A549 (cell line): ENCODE results near the gene YWHAG. TPM values are rescaled to one million over a fixed set of nuclear protein-coding genes. Genes with fewer than 3 reads are reported as not detected.

Source experiments
- ATAC-seq, 2 experiments: fragments of 200-7000 bp in 1 of 2; fragments of >200 bp in 1 of 2; cut with Nextera tagmentation in 1 of 2; cut with Tn5 transposase in 1 of 2; 3 replicates each; pipeline versions ENCODE4 v1.8.0 to v1.9.1; 2018 to 2020; ENCODE audit warnings: mild to moderate bottlenecking in 1 of 2, moderate library complexity in 1 of 2
- CTCF ChIA-PET: fragments of 300-600 bp; sonication (Branson Sonifier 250); formaldehyde crosslinking; extraction: SDS; loops from one replicate; lab custom pipeline; 2021; ENCODE audit warnings: antibody characterized with exemption, inconsistent platforms; lab: Yijun Ruan, JAX
- POLR2A ChIA-PET: fragments of 350-600 bp; formaldehyde crosslinking; extraction: SDS; loops from one replicate; lab custom pipeline; 2021; ENCODE audit warnings: antibody characterized with exemption, inconsistent platforms; lab: Yijun Ruan, JAX
- DNase-seq, 2 experiments: peaks; one replicate each; pipeline versions ENCODE4 v3.0.0 to v3.0.0-alpha.2; 2011 to 2016; ENCODE audit warnings: low read depth in 1 of 2, low spot score in 1 of 2
- FAIRE-seq: peaks from 2 replicates; lab custom pipeline; 2011; peaks lifted over from hg19 to GRCh38; lab: Jason Lieb, UNC
- H3K27ac ChIP-seq, 2 experiments: fragments of >200 bp; sonication (Bioruptor Twin); formaldehyde crosslinking; 3 replicates each; pipeline ENCODE4 v1.5.1; 2016 to 2017
- H3K4me1 ChIP-seq: fragments of >200 bp; sonication (Bioruptor Twin); formaldehyde crosslinking; 3 replicates; pipeline ENCODE4 v1.6.1; 2016
- H3K4me2 ChIP-seq: fragments of >200 bp; sonication (Bioruptor Twin); formaldehyde crosslinking; 3 replicates; pipeline ENCODE4 v1.6.1; 2016
- H3K4me3 ChIP-seq: fragments of >200 bp; sonication (Bioruptor Twin); formaldehyde crosslinking; 3 replicates; pipeline ENCODE4 v1.5.1; 2016
- H3K9me3 ChIP-seq: fragments of >200 bp; sonication (Bioruptor Twin); formaldehyde crosslinking; 3 replicates; pipeline ENCODE4 v1.6.1; 2016
- BCL3 ChIP-seq: fragments of >200 bp; sonication (Bioruptor Twin); formaldehyde crosslinking; IDR thresholded peaks from 3 replicates; pipeline ENCODE4 v1.6.1; 2016
- BHLHE40 ChIP-seq: IDR thresholded peaks from 2 replicates; pipeline ENCODE4 v1.6.1; 2012; ENCODE audit warnings: low read depth, low read length, inconsistent platforms
- CEBPB ChIP-seq, 2 experiments: fragments of >200 bp in 1 of 2; sonication (Bioruptor Twin) in 1 of 2; formaldehyde crosslinking in 1 of 2; IDR thresholded peaks; 2 replicates each; pipeline ENCODE4 v1.6.1; 2012 to 2016
- CTCF ChIP-seq: fragments of >200 bp; sonication (Bioruptor Twin); formaldehyde crosslinking; IDR thresholded peaks from 3 replicates; pipeline ENCODE4 v1.5.1; 2016
- EHF ChIP-seq: fragments of 250-450 bp; sonication (Bioruptor Pico); IDR thresholded peaks from 2 replicates; pipeline ENCODE4 v1.5.0; 2020; ENCODE audit warnings: mild to moderate bottlenecking
- ELK1 ChIP-seq: fragments of 150-350 bp; IDR thresholded peaks from 2 replicates; pipeline ENCODE4 v1.6.1; 2014; ENCODE audit warnings: low read depth, mild to moderate bottlenecking, low read length
- EP300 ChIP-seq, 2 experiments: fragments of >200 bp; sonication (Bioruptor Twin); formaldehyde crosslinking; IDR thresholded peaks; 2 replicates in 1 of 2; 3 replicates in 1 of 2; pipeline ENCODE4 v1.6.1; 2016 to 2017
- FOSB ChIP-seq: fragments of 250-450 bp; sonication (Bioruptor Pico); IDR thresholded peaks from 2 replicates; pipeline ENCODE4 v1.5.0; 2020; ENCODE audit warnings: mild to moderate bottlenecking, moderate library complexity
- FOSL2 ChIP-seq, 2 experiments: fragments of 450-650 bp in 1 of 2; fragments of >200 bp in 1 of 2; sonication (Bioruptor Twin) in 1 of 2; formaldehyde crosslinking; IDR thresholded peaks; 2 replicates each; pipeline versions ENCODE4 v1.5.0 to v1.6.1; 2016 to 2020; ENCODE audit warnings: mild to moderate bottlenecking in 1 of 2, moderate library complexity in 1 of 2
- HDAC2 ChIP-seq: fragments of 200-600 bp; sonication (generic); IDR thresholded peaks from 2 replicates; pipeline ENCODE4 v1.6.1; 2016
- HEYL ChIP-seq: fragments of 250-450 bp; sonication (Bioruptor Pico); IDR thresholded peaks from 2 replicates; pipeline ENCODE4 v1.8.0; 2021; ENCODE audit warnings: mild to moderate bottlenecking, moderate library complexity
- HOXB13 ChIP-seq: fragments of 250-450 bp; sonication (Bioruptor Pico); IDR thresholded peaks from 2 replicates; pipeline ENCODE4 v1.5.0; 2020; ENCODE audit warnings: low read depth, mild to moderate bottlenecking, moderate library complexity
- JUNB ChIP-seq: fragments of >200 bp; sonication (Bioruptor Twin); formaldehyde crosslinking; IDR thresholded peaks from 2 replicates; pipeline ENCODE4 v1.6.1; 2016
- MAFK ChIP-seq: fragments of 450-650 bp; IDR thresholded peaks from 2 replicates; pipeline ENCODE4 v1.6.1; 2014; ENCODE audit not compliant: partially characterized antibody
- MAX ChIP-seq: IDR thresholded peaks from 2 replicates; pipeline ENCODE4 v1.6.1; 2012
- MAZ ChIP-seq: fragments of 150-350 bp; IDR thresholded peaks from 2 replicates; pipeline ENCODE4 v1.6.1; 2014; ENCODE audit warnings: antibody characterized with exemption, low read depth, low read length, borderline replicate concordance
- MYC ChIP-seq: IDR thresholded peaks from 2 replicates; pipeline ENCODE4 v1.6.1; 2012; ENCODE audit warnings: mild to moderate bottlenecking, inconsistent platforms, low read length, improper control_type of control experiment, borderline replicate concordance
- NFE2L2 ChIP-seq: fragments of 150-350 bp; conservative IDR thresholded peaks from 2 replicates; pipeline ENCODE4 v1.6.1; 2014; ENCODE audit warnings: low read length
- NR3C1 ChIP-seq: fragments of >200 bp; sonication (Bioruptor Twin); formaldehyde crosslinking; IDR thresholded peaks from 3 replicates; pipeline ENCODE4 v1.6.1; 2017
- RAD21 ChIP-seq, 2 experiments: fragments of >200 bp in 1 of 2; sonication (Bioruptor Twin) in 1 of 2; formaldehyde crosslinking in 1 of 2; IDR thresholded peaks in 1 of 2; conservative IDR thresholded peaks in 1 of 2; 2 replicates in 1 of 2; 3 replicates in 1 of 2; pipeline ENCODE4 v1.6.1; 2012 to 2018; ENCODE audit warnings: inconsistent platforms in 1 of 2
- USF2 ChIP-seq: fragments of 450-650 bp; IDR thresholded peaks from 2 replicates; pipeline ENCODE4 v1.6.1; 2014; ENCODE audit warnings: antibody characterized with exemption
- ZC3H11A ChIP-seq: fragments of 450-650 bp; IDR thresholded peaks from 2 replicates; pipeline ENCODE4 v1.6.1; 2014; ENCODE audit warnings: antibody characterized with exemption, mild to moderate bottlenecking
- ZSCAN20 ChIP-seq: fragments of 250-450 bp; sonication (Bioruptor Pico); IDR thresholded peaks from 2 replicates; pipeline ENCODE4 v1.8.0; 2022; ENCODE audit warnings: mild to moderate bottlenecking, moderate library complexity
- WGBS: methylation state at CpG from one replicate; pipeline ENCODE4 v1.1.6; 2017; ENCODE audit errors: missing lambda C conversion rate; 5-methylcytosine and 5-hydroxymethylcytosine counted together
- polyA plus RNA-seq, 4 experiments: library from polyadenylated mRNA; depleted of rRNA in 3 of 4; stranded (reverse); fragments of >200 nt; fragmentation: RNase III in 1 of 4; extraction: RNeasy Plus Mini Kit Qiagen cat#74134 plus additional on column Dnase treatment in 1 of 4; gene quantifications; 2 replicates in 3 of 4; 3 replicates in 1 of 4; pipeline ENCODE4 v1.2.3, GENCODE V29; 2011 to 2017

YWHAG gene
- polyA plus RNA-seq, 2 of the 4 experiments (the other 2 are of a cell fraction), result 141 to 302 TPM

- TF ChIP-seq JUNB (0 out of 2 replicates have a peak, but pooled peaks have one; percentile 46), EHF (CRISPR knock-in tag) (no peak), EP300 (IDR thresholded peaks at IDR 0.05) (0 out of 5 replicates have a peak, but pooled peaks of 1 of the 2 experiments have one; percentile 26), FOSL2 (IDR thresholded peaks at IDR 0.05) (peak; percentile 19; the same call in 1 of the 2 replicates), FOSL2 (CRISPR knock-in tag; IDR thresholded peaks at IDR 0.05) (peak; percentile 92), CEBPB (IDR thresholded peaks at IDR 0.05) (peak; percentile 48 to 90; a peak in 3 of 4 replicates), MAFK (peak; percentile 39), BCL3 (no peak)
- ATAC-seq (peak in 1 of 2 experiments; percentile 2; a peak in 2 of 6 replicates), DNase-seq (peak in 1 of 2 experiments; percentile 91), FAIRE-seq (no peak)
- Histone ChIP-seq H3K27ac (peak overlapping the region; percentile 71 to 96), H3K4me3 (no peak overlapping the region), H3K9me3 (no peaks in the 10 kb centered on the region), H3K4me2 (peak overlapping the region; percentile 23; the same call in 2 of the 3 replicates), H3K4me1 (peaks cover 61% of the 10 kb centered on the region)
- ChIA-PET CTCF (interaction anchor here (27.1 to 32.9 kb wide), 2 partner anchors 7 to 12 kb away, joined by 764 read pairs; partner anchors contain the start of gene HSPB1), POLR2A (interaction anchor here (1.6 kb wide), 1 partner anchor 9 kb away, joined by 4 read pairs; no protein-coding TSS in a partner anchor)
- 60% methylated on average over 7 of the region's 7 CpGs for WGBS
These were observed 58.5 kb downstream of the YWHAG start for GRCh38 chr7:76300166-76300731.

GRCh38 chr7:76296743-76297740 lies 61.7 kb downstream of the YWHAG start:
- ChIA-PET CTCF (interaction anchor here (0.8 to 32.9 kb wide), 4 partner anchors 11 to 119 kb away, joined by 3 to 764 read pairs (median 6); partner anchors contain the start of gene HSPB1), POLR2A (interaction anchor here (1.2 kb wide), 1 partner anchor 10 kb away, joined by 4 read pairs; no protein-coding TSS in a partner anchor)
- H3K4me2 ChIP-seq, result peak overlapping the region; percentile 52
- FAIRE-seq, result no peak
- H3K9me3 ChIP-seq, result no peaks in the 10 kb centered on the region
- peak in 1 of 2 experiments; percentile 9; a peak in 3 of 6 replicates for ATAC-seq
- WGBS, result 53% methylated on average over 22 of the region's 22 CpGs
- peaks cover 73% of the 10 kb centered on the region for H3K4me1 ChIP-seq
- DNase-seq, result peak in 1 of 2 experiments; percentile 69
- peak overlapping the region; percentile 72 to 97 for H3K27ac ChIP-seq
- no peak overlapping the region for H3K4me3 ChIP-seq
- TF ChIP-seq ZSCAN20 (CRISPR knock-in tag) (no peak), NR3C1 (no peak), CEBPB (IDR thresholded peaks at IDR 0.05) (peak; percentile 69 to 93; a peak in 3 of 4 replicates), HOXB13 (CRISPR knock-in tag) (no peak)
- TF ChIP-seq, all 56 proteins: peak for 1

GRCh38 chr7:76294344-76295024 lies 64.3 kb downstream of the YWHAG start:
- H3K27ac ChIP-seq, result peak overlapping the region; percentile 92 to 97
- no peaks in the 10 kb centered on the region for H3K9me3 ChIP-seq
- H3K4me2 ChIP-seq, result peak overlapping the region; percentile 76
- peak overlapping the region; percentile 26; the same call in 2 of the 3 replicates for H3K4me3 ChIP-seq
- FAIRE-seq (no peak), DNase-seq (peak; percentile 83 to 96), ATAC-seq (peak; percentile 77 to 79)
- peaks cover 65% of the 10 kb centered on the region for H3K4me1 ChIP-seq
- ChIA-PET CTCF (interaction anchor here (0.6 to 32.9 kb wide), 6 partner anchors 10 to 116 kb away, joined by 3 to 764 read pairs (median 4); partner anchors contain the start of gene HSPB1), POLR2A (interaction anchor here (0.6 to 1.6 kb wide), 10 partner anchors 9 to 116 kb away, joined by 3 to 20 read pairs (median 3); partner anchors contain the start of gene HSPB1)
- 5% methylated on average over 17 of the region's 20 CpGs for WGBS
- TF ChIP-seq RAD21 (conservative IDR thresholded peaks at IDR 0.05 in 1 of 2, IDR thresholded peaks at IDR 0.05 in 1 of 2) (no peak), NFE2L2 (no peak), MYC (no peak), FOSB (no peak), MAZ (no peak), HDAC2 (no peak), HEYL (CRISPR knock-in tag) (no peak), ZC3H11A (no peak), BHLHE40 (no peak), ELK1 (no peak), MAX (peak; percentile 91), USF2 (no peak), JUNB (peak; percentile 59; the same call in 1 of the 2 replicates), EHF (CRISPR knock-in tag) (no peak), CTCF (no peak)
